Activated B cell treated with CpG ODN at 0.5 μM for 24 hours (primary cell): Measurements from ENCODE around the gene NBPF14. TPM values are rescaled to one million over a fixed set of nuclear protein-coding genes. Genes with fewer than 3 reads are reported as not detected.
A peak's percentile ranks its signal among the peaks of the same experiment; 100 is the strongest.
"Not testable (repeated sequence)": the region's sequence is repeated elsewhere in the genome, so short reads cannot be mapped to it uniquely, and the experiment has no call there.

Experiments used
- ATAC-seq: fragments of 200-7000 bp; cut with Tn5 transposase; one replicate; pipeline ENCODE4 v1.10.0; 2021; ENCODE audit warnings: low read depth, mild to moderate bottlenecking, moderate library complexity
- CTCF ChIA-PET: fragments of 350-600 bp; sonication (Branson Sonifier 250); formaldehyde crosslinking; loops from one replicate; lab custom pipeline; 2021; ENCODE audit warnings: antibody characterized with exemption; lab: Charles Lee
- POLR2A ChIA-PET: fragments of 350-600 bp; sonication (Branson Sonifier 250); formaldehyde crosslinking; loops from one replicate; lab custom pipeline; 2021; ENCODE audit warnings: antibody characterized with exemption; lab: Charles Lee
- DNase-seq: peaks from one replicate; pipeline ENCODE4 v3.0.0; 2022
- H3K27ac Mint-ChIP-seq: one replicate; pipeline ENCODE4 v1.8.0; 2020; ENCODE audit warnings: mixed read lengths
- H3K27me3 Mint-ChIP-seq: one replicate; pipeline ENCODE4 v1.8.0; 2021; ENCODE audit warnings: mixed read lengths
- H3K36me3 Mint-ChIP-seq: one replicate; pipeline ENCODE4 v1.8.0; 2021; ENCODE audit warnings: low read depth, mixed read lengths
- H3K4me1 Mint-ChIP-seq: one replicate; pipeline ENCODE4 v1.8.0; 2021; ENCODE audit warnings: mixed read lengths
- H3K4me3 Mint-ChIP-seq: one replicate; pipeline ENCODE4 v1.8.0; 2020; ENCODE audit warnings: mild to moderate bottlenecking, mixed read lengths
- H3K9me3 Mint-ChIP-seq: one replicate; pipeline ENCODE4 v1.8.0; 2020; ENCODE audit warnings: mixed read lengths
- intact Hi-C: fragments of 100-400 bp; cut with micrococcal nuclease; formaldehyde crosslinking; loops from one replicate; pipeline ENCODE4 v1.15.1; 2024
- total RNA-seq: library from RNA; stranded (reverse); gene quantifications from 2 replicates; pipeline ENCODE4 v1.2.3, GENCODE V29; 2022

The NBPF14 gene
- 50.4 and 57.9 TPM in 2 replicates for total RNA-seq

- DNase-seq, H3K4me3 Mint-ChIP-seq, H3K36me3 Mint-ChIP-seq, H3K4me1 Mint-ChIP-seq, H3K27ac Mint-ChIP-seq, CTCF ChIA-PET, H3K27me3 Mint-ChIP-seq, ATAC-seq, H3K9me3 Mint-ChIP-seq, intact Hi-C loops, POLR2A ChIA-PET: not testable (repeated sequence)
These were observed at the start of gene NBPF14 for GRCh38 chr1:148595911-148596310. Gene NBPF14, minus strand, starts transcription at chr1:148596011. Its CDS starts 294 bp downstream, at chr1:148595717.

GRCh38 chr1:148625451-148625850 lies 29.6 kb upstream of the NBPF14 start:
- H3K4me3 Mint-ChIP-seq, intact Hi-C loops: not testable (repeated sequence)

GRCh38 chr1:148618216-148618615 lies 22.4 kb upstream of the NBPF14 start:
- H3K4me1 Mint-ChIP-seq, ATAC-seq, H3K4me3 Mint-ChIP-seq, intact Hi-C loops, POLR2A ChIA-PET, H3K27me3 Mint-ChIP-seq, H3K9me3 Mint-ChIP-seq, H3K36me3 Mint-ChIP-seq, DNase-seq, CTCF ChIA-PET, H3K27ac Mint-ChIP-seq: not testable (repeated sequence)

More at GRCh38 chr1:148625451-148625850, 29.6 kb upstream of the NBPF14 start:
- DNase-seq, H3K36me3 Mint-ChIP-seq, POLR2A ChIA-PET, H3K9me3 Mint-ChIP-seq, H3K27me3 Mint-ChIP-seq, ATAC-seq, H3K4me1 Mint-ChIP-seq, CTCF ChIA-PET, H3K27ac Mint-ChIP-seq: not testable (repeated sequence)

GRCh38 chr1:148605266-148605665 lies 9.5 kb upstream of the NBPF14 start:
- DNase-seq, H3K27ac Mint-ChIP-seq, intact Hi-C loops, ATAC-seq, H3K9me3 Mint-ChIP-seq, H3K4me1 Mint-ChIP-seq, H3K4me3 Mint-ChIP-seq, H3K36me3 Mint-ChIP-seq, H3K27me3 Mint-ChIP-seq, CTCF ChIA-PET, POLR2A ChIA-PET: not testable (repeated sequence)

- H3K27ac Mint-ChIP-seq, DNase-seq, H3K36me3 Mint-ChIP-seq, ATAC-seq, H3K4me3 Mint-ChIP-seq, CTCF ChIA-PET, intact Hi-C loops, H3K27me3 Mint-ChIP-seq, H3K4me1 Mint-ChIP-seq, POLR2A ChIA-PET, H3K9me3 Mint-ChIP-seq: not testable (repeated sequence)
These were observed 451 bp downstream of the NBPF14 start for GRCh38 chr1:148595360-148595759.

- H3K4me1 Mint-ChIP-seq, CTCF ChIA-PET: not testable (repeated sequence)
These were observed 4.7 kb downstream of the NBPF14 start for GRCh38 chr1:148591098-148591497.

GRCh38 chr1:148532158-148532557 lies 63.7 kb downstream of the NBPF14 start:
- H3K36me3 Mint-ChIP-seq, POLR2A ChIA-PET: not testable (repeated sequence)

More at GRCh38 chr1:148591098-148591497, 4.7 kb downstream of the NBPF14 start:
- DNase-seq, H3K36me3 Mint-ChIP-seq, H3K27me3 Mint-ChIP-seq, ATAC-seq, POLR2A ChIA-PET, H3K4me3 Mint-ChIP-seq, intact Hi-C loops, H3K27ac Mint-ChIP-seq, H3K9me3 Mint-ChIP-seq: not testable (repeated sequence)

GRCh38 chr1:148529101-148529567 lies 66.7 kb downstream of the NBPF14 start:
- H3K4me1 Mint-ChIP-seq, H3K27me3 Mint-ChIP-seq, ATAC-seq, CTCF ChIA-PET, intact Hi-C loops, H3K9me3 Mint-ChIP-seq, POLR2A ChIA-PET, H3K36me3 Mint-ChIP-seq: not testable (repeated sequence)
- Mint-ChIP-seq H3K4me3 (peak overlapping the region; percentile 77), H3K27ac (peak overlapping the region; percentile 78)
- peak; percentile 41 for DNase-seq

More at GRCh38 chr1:148532158-148532557, 63.7 kb downstream of the NBPF14 start:
- H3K4me3 Mint-ChIP-seq, H3K9me3 Mint-ChIP-seq, CTCF ChIA-PET, H3K27ac Mint-ChIP-seq, H3K27me3 Mint-ChIP-seq, intact Hi-C loops, H3K4me1 Mint-ChIP-seq, DNase-seq, ATAC-seq: not testable (repeated sequence)

GRCh38 chr1:148528591-148528990 lies 67.2 kb downstream of the NBPF14 start:
- H3K27ac Mint-ChIP-seq, H3K27me3 Mint-ChIP-seq, POLR2A ChIA-PET, H3K4me1 Mint-ChIP-seq, intact Hi-C loops, ATAC-seq, H3K4me3 Mint-ChIP-seq, H3K36me3 Mint-ChIP-seq, CTCF ChIA-PET, DNase-seq, H3K9me3 Mint-ChIP-seq: not testable (repeated sequence)

GRCh38 chr1:148526587-148526986 lies 69.2 kb downstream of the NBPF14 start:
- intact Hi-C loops, DNase-seq: not testable (repeated sequence)
- peaks cover 11% of the 10 kb centered on the region for H3K4me1 Mint-ChIP-seq

GRCh38 chr1:148523205-148524144 lies 72.3 kb downstream of the NBPF14 start:
- Mint-ChIP-seq H3K27ac (peak overlapping the region; percentile 95), H3K4me3 (peak overlapping the region; percentile 87)
- H3K27me3 Mint-ChIP-seq, H3K4me1 Mint-ChIP-seq, H3K9me3 Mint-ChIP-seq, H3K36me3 Mint-ChIP-seq, intact Hi-C loops, DNase-seq, CTCF ChIA-PET: not testable (repeated sequence)
- ATAC-seq, result peak; percentile 12
- POLR2A ChIA-PET, result interaction anchor here (0.6 to 2.0 kb wide), 14 partner anchors 64 to 1815 kb away, joined by 3 to 90 read pairs (median 8); no protein-coding TSS in a partner anchor

More at GRCh38 chr1:148526587-148526986, 69.2 kb downstream of the NBPF14 start:
- H3K9me3 Mint-ChIP-seq, ATAC-seq, H3K36me3 Mint-ChIP-seq, H3K27ac Mint-ChIP-seq, H3K27me3 Mint-ChIP-seq, H3K4me3 Mint-ChIP-seq, POLR2A ChIA-PET, CTCF ChIA-PET: not testable (repeated sequence)
